Suprapubic skin (tissue), 3 donors: ENCODE data around the gene JMY.

Experiments
- EP300 ChIP-seq: sonication (generic); formaldehyde crosslinking; IDR thresholded peaks from one replicate; pipeline ENCODE4 v1.6.1; 2017; ENCODE audit warnings: antibody characterized with exemption
- POLR2A ChIP-seq, 2 donors: fragments of 450-650 bp; IDR thresholded peaks; one replicate each; pipeline ENCODE4 v1.6.1; 2017; ENCODE audit warnings: antibody characterized with exemption in 2 of 2, mild to moderate bottlenecking in 2 of 2, moderate library complexity in 2 of 2
- TF ChIP-seq, protein P1 (sequence below), 2 donors: fragments of 200-600 bp in 1 of 2; fragments of 450-650 bp in 1 of 2; sonication (generic) in 1 of 2; IDR thresholded peaks; one replicate each; pipeline ENCODE4 v1.5.1; 2016 to 2019; ENCODE audit warnings: antibody characterized with exemption in 2 of 2, mild to moderate bottlenecking in 1 of 2, moderate library complexity in 1 of 2

DNA sequence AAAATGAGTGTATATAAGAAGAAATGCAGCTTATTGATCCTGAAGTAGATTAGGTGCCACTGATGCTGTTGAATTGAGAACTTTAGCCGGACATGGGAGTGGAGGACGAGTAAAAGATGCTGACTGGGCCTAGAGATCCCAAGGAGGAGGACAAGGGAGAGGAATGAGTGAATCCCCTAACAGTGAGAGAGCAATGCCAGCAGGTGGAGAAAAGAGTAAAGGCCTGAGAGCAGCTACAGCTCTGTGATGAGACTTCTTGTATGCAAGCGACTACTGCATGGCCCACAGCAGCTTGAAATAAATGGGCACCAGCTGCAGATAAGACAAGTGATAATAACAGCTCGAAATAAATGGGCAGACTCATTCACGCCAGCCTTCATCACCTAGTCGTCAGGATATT is 44.5 kb upstream of the JMY start:
- TF ChIP-seq, protein P1, sequence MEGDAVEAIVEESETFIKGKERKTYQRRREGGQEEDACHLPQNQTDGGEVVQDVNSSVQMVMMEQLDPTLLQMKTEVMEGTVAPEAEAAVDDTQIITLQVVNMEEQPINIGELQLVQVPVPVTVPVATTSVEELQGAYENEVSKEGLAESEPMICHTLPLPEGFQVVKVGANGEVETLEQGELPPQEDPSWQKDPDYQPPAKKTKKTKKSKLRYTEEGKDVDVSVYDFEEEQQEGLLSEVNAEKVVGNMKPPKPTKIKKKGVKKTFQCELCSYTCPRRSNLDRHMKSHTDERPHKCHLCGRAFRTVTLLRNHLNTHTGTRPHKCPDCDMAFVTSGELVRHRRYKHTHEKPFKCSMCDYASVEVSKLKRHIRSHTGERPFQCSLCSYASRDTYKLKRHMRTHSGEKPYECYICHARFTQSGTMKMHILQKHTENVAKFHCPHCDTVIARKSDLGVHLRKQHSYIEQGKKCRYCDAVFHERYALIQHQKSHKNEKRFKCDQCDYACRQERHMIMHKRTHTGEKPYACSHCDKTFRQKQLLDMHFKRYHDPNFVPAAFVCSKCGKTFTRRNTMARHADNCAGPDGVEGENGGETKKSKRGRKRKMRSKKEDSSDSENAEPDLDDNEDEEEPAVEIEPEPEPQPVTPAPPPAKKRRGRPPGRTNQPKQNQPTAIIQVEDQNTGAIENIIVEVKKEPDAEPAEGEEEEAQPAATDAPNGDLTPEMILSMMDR (IDR thresholded peaks at IDR 0.05), result no peak
- TF ChIP-seq EP300 (no peak), POLR2A (IDR thresholded peaks at IDR 0.05) (no peak)
